Measurements from ENCODE around the gene CCDC93. TPM values are rescaled to one million over a fixed set of nuclear protein-coding genes. Genes with fewer than 3 reads are reported as not detected.

CCDC93 gene
- total and polyA plus RNA-seq, 2 of the 4 experiments (the other 2 are of a cell fraction) = 8.1 to 17.2 TPM

DNA sequence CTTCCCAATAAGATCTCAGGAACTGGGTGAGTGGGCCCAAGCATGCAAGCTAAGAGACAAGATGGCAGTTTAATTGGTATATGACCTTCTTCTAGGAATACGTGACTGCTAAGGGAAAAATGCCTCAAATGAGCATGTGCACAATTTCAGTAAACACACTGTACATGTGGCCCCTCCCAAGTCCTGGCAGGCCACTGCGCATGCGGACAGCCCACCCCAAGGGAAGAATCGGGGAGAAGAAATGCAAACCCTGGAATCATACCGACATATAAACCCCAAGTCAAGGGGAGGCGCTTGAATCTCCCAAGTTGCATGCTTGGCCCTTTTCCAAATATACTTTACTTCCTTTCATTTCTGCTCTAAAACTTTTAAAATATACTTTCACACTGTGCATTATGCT lies 15.2 kb upstream of the CCDC93 start:
- Histone ChIP-seq H2BK15ac (ENCODE audit: low read depth, low read length) (no peak overlapping the region), H4K5ac (ENCODE audit: low read depth, low read length) (no peak overlapping the region), H3K9me1 (ENCODE audit: insufficient read depth, low read length) (no peaks in the 10 kb centered on the region), H3K4ac (ENCODE audit: low read depth, low read length) (no peak overlapping the region), H3K9me3 (ENCODE audit: control insufficient read depth, insufficient read depth, low read length) (no peaks in the 10 kb centered on the region), H4K91ac (ENCODE audit: insufficient read depth, low read depth, low read length) (no peak overlapping the region), H3K4me2 (ENCODE audit: low read depth, low read length) (no peak overlapping the region), H3K18ac (ENCODE audit: low read depth, low read length) (no peak overlapping the region), H3K23ac (ENCODE audit: low read depth, low read length) (no peak overlapping the region), H3K4me1 (ENCODE audit: control insufficient read depth, insufficient read depth, low read length) (no peaks in the 10 kb centered on the region), H3K56ac (ENCODE audit: extremely low read depth, insufficient read depth, low read length) (no peak overlapping the region), H3K27me3 (ENCODE audit: control insufficient read depth, insufficient read depth, low read length) (peaks cover 10% of the 10 kb centered on the region), H2BK20ac (ENCODE audit: low read depth, low read length) (no peak overlapping the region), H3K9ac (ENCODE audit: low read depth, low read length) (no peak overlapping the region), H4K8ac (ENCODE audit: low read depth in 2 of 2, low read length in 2 of 2) (no peak overlapping the region), H4K20me1 (ENCODE audit: insufficient read depth, low read length) (no peaks in the 10 kb centered on the region), H3K79me1 (ENCODE audit: low read depth in 1 of 2, low read length in 2 of 2) (no peaks in the 10 kb centered on the region), H2AFZ (replicated peaks; ENCODE audit: low read length, poor library complexity) (no peak overlapping the region), H3K27ac (ENCODE audit: insufficient read depth, low read length) (no peak overlapping the region), H2AK9ac (replicated peaks; ENCODE audit: low read depth, low read length, poor library complexity) (no peak overlapping the region), H2AK5ac (ENCODE audit: low read depth, low read length) (no peak overlapping the region), H3K4me3 (ENCODE audit: insufficient read depth, low read depth, low read length) (no peak overlapping the region), H3K36me3 (ENCODE audit: control insufficient read depth, insufficient read depth, low read length) (no peaks in the 10 kb centered on the region), H2BK120ac (ENCODE audit: low read depth, low read length) (no peak overlapping the region), H3K14ac (replicated peaks; ENCODE audit: low read depth, low read length) (no peak overlapping the region), H2BK5ac (ENCODE audit: low read depth, low read length, poor library complexity, severe bottlenecking) (no peak overlapping the region)
- no peak for TF ChIP-seq RAD21 (IDR thresholded peaks at IDR 0.05; ENCODE audit: low read length)
- TF ChIP-seq SMC3 (IDR thresholded peaks at IDR 0.05; ENCODE audit: low read depth, low read length) = no peak
- no peak for TF ChIP-seq NFE2L2 (IDR thresholded peaks at IDR 0.05; ENCODE audit: low read depth, low read length)
- TF ChIP-seq, protein P1, sequence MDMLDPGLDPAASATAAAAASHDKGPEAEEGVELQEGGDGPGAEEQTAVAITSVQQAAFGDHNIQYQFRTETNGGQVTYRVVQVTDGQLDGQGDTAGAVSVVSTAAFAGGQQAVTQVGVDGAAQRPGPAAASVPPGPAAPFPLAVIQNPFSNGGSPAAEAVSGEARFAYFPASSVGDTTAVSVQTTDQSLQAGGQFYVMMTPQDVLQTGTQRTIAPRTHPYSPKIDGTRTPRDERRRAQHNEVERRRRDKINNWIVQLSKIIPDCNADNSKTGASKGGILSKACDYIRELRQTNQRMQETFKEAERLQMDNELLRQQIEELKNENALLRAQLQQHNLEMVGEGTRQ (IDR thresholded peaks at IDR 0.05; ENCODE audit: low read depth, low read length) = no peak
- TF ChIP-seq, protein P2, sequence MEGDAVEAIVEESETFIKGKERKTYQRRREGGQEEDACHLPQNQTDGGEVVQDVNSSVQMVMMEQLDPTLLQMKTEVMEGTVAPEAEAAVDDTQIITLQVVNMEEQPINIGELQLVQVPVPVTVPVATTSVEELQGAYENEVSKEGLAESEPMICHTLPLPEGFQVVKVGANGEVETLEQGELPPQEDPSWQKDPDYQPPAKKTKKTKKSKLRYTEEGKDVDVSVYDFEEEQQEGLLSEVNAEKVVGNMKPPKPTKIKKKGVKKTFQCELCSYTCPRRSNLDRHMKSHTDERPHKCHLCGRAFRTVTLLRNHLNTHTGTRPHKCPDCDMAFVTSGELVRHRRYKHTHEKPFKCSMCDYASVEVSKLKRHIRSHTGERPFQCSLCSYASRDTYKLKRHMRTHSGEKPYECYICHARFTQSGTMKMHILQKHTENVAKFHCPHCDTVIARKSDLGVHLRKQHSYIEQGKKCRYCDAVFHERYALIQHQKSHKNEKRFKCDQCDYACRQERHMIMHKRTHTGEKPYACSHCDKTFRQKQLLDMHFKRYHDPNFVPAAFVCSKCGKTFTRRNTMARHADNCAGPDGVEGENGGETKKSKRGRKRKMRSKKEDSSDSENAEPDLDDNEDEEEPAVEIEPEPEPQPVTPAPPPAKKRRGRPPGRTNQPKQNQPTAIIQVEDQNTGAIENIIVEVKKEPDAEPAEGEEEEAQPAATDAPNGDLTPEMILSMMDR (conservative IDR thresholded peaks at IDR 0.05; ENCODE audit: low read depth, low read length) = no peak
- no peak for TF ChIP-seq MXI1 (IDR thresholded peaks at IDR 0.05; ENCODE audit: borderline replicate concordance, low read depth, low read length)
- no peak for TF ChIP-seq FOS (IDR thresholded peaks at IDR 0.05; ENCODE audit: low read depth, low read length)
- BruUV-seq (replicated peaks) = no TSS peak
- no CpG with 5 or more reads among the region's 6 CpGs for WGBS, 2 experiments (ENCODE audit: extremely low coverage in 2 of 2, insufficient read length in 1 of 2)
- dilution Hi-C loops (cut with HindIII; ENCODE audit: low sequenced_read_pairs, unreplicated experiment) (no loop called here), in situ Hi-C loops (cut with MboI; ENCODE audit: low sequenced_read_pairs) (loop anchor here (25.0 kb wide), 1 partner anchor 833 kb away; no protein-coding TSS in a partner anchor), intact Hi-C loops (cut with micrococcal nuclease) (no loop called here)
- no peak for DNase-seq
- ChIA-PET POLR2A (ENCODE audit: unreplicated experiment) (no interaction called here), CTCF (no interaction called here)
- ATAC-seq (ENCODE audit: low read depth) = no peak

Measured in IMR-90 (cell line).